K562 (cell line): ENCODE measurements around the gene GGA2. TPM values are rescaled to one million over a fixed set of nuclear protein-coding genes. Genes with fewer than 3 reads are reported as not detected.
A peak's percentile ranks its signal among the peaks of the same experiment; 100 is the strongest.

Experiments
- ATAC-seq: fragments of 200-7000 bp; cut with Tn5 transposase; 3 replicates; pipeline ENCODE4 v1.9.1; 2020; ENCODE audit warnings: moderate library complexity
- BruUV-seq: library from RNA; stranded (reverse); fragments of 400-500 nt; replicated peaks from 2 replicates; lab custom pipeline; 2021; lab: Mats Ljungman, UMichigan
- CTCF ChIA-PET: fragments of 300-600 bp; formaldehyde crosslinking; extraction: SDS; loops from one replicate; lab custom pipeline; 2021; ENCODE audit warnings: low intra/inter-chr PET ratio; lab: Yijun Ruan, JAX
- POLR2A ChIA-PET: fragments of 300-600, 350-650 bp; sonication (Branson Sonifier 250); formaldehyde crosslinking; extraction: SDS; loops from one replicate; lab custom pipeline; 2021; ENCODE audit warnings: antibody characterized with exemption, inconsistent platforms; lab: Yijun Ruan, JAX
- DNase-seq, 4 experiments: peaks; one replicate each; pipeline versions ENCODE4 v3.0.0 to v3.0.0-alpha.2; 2011 to 2018; ENCODE audit warnings: low spot score in 3 of 4, mixed read lengths in 3 of 4; ENCODE audit errors: extremely low read depth in 1 of 4
- FAIRE-seq: peaks from 2 replicates; lab custom pipeline; 2011; peaks lifted over from hg19 to GRCh38; lab: Jason Lieb, UNC
- H2AFZ ChIP-seq: 2 replicates; pipeline ENCODE4 v1.6.0; 2011; ENCODE audit warnings: low read depth, low read length, control low read depth, inconsistent platforms
- H3K27ac ChIP-seq: fragments of 200-600 bp; 3 replicates; pipeline ENCODE4 v1.8.0; 2011; ENCODE audit warnings: low read depth, mild to moderate bottlenecking, control low read depth, inconsistent platforms, low read length, moderate library complexity, mixed read lengths; ENCODE audit errors: extremely low read depth
- H3K27me3 ChIP-seq, 2 experiments: fragments of 300-600 bp in 1 of 2; 2 replicates in 1 of 2; 3 replicates in 1 of 2; pipeline versions ENCODE4 v1.6.0 to v1.8.0; 2011; ENCODE audit warnings: inconsistent platforms in 2 of 2, low read length in 2 of 2, mild to moderate bottlenecking in 1 of 2, mixed read lengths in 1 of 2, moderate library complexity in 1 of 2; ENCODE audit not compliant: control insufficient read depth in 2 of 2, insufficient read depth in 2 of 2
- H3K36me3 ChIP-seq: fragments of 300-600 bp; 3 replicates; pipeline ENCODE4 v1.8.0; 2011; ENCODE audit warnings: mild to moderate bottlenecking, low read length, inconsistent platforms; ENCODE audit not compliant: control insufficient read depth, insufficient read depth
- H3K4me1 ChIP-seq, 2 experiments: fragments of 200-600 bp in 1 of 2; replicated peaks in 1 of 2; 2 replicates in 1 of 2; 3 replicates in 1 of 2; pipeline versions ENCODE4 v1.5.1 to v1.8.0; 2011; ENCODE audit warnings: inconsistent platforms in 2 of 2, low read length in 2 of 2, mild to moderate bottlenecking in 1 of 2, mixed read lengths in 1 of 2, moderate library complexity in 1 of 2; ENCODE audit not compliant: control insufficient read depth in 2 of 2, insufficient read depth in 2 of 2
- H3K4me2 ChIP-seq: 2 replicates; pipeline ENCODE4 v1.6.1; 2011; ENCODE audit warnings: low read length, control low read depth, inconsistent platforms, mixed read lengths; ENCODE audit not compliant: insufficient read depth
- H3K4me3 ChIP-seq: fragments of 200-600 bp; sonication (generic), shearing (Covaris generic); 2 replicates; pipeline ENCODE4 v1.5.1; 2016; ENCODE audit warnings: control low read depth, inconsistent platforms
- H3K79me2 ChIP-seq: fragments of 200-600 bp; 3 replicates; pipeline ENCODE4 v1.8.0; 2011; ENCODE audit warnings: low read length, inconsistent platforms; ENCODE audit not compliant: control insufficient read depth, insufficient read depth
- H3K9ac ChIP-seq, 2 experiments: 2 replicates each; pipeline versions ENCODE4 v1.6.0 to v1.6.1; 2011; ENCODE audit warnings: low read depth in 2 of 2, low read length in 2 of 2, control low read depth in 1 of 2, inconsistent platforms in 1 of 2, mild to moderate bottlenecking in 1 of 2, mixed read lengths in 1 of 2; ENCODE audit not compliant: insufficient read depth in 1 of 2
- H3K9me1 ChIP-seq: one replicate; pipeline ENCODE4 v1.6.0; 2011; ENCODE audit warnings: inconsistent platforms, mild to moderate bottlenecking, low read length, moderate library complexity; ENCODE audit not compliant: control insufficient read depth, insufficient read depth
- H3K9me3 ChIP-seq: replicated peaks from 2 replicates; pipeline ENCODE4 v1.5.1; 2011; ENCODE audit warnings: low read depth, low read length, inconsistent platforms; ENCODE audit not compliant: control insufficient read depth, insufficient read depth
- H4K20me1 ChIP-seq: replicated peaks from 2 replicates; pipeline ENCODE4 v1.6.1; 2011; ENCODE audit warnings: low read length, inconsistent platforms, mixed read lengths; ENCODE audit not compliant: control insufficient read depth, insufficient read depth
- CEBPB ChIP-seq: fragments of 450-650 bp; IDR thresholded peaks from 2 replicates; pipeline ENCODE4 v1.6.1; 2016; ENCODE audit warnings: missing genetic modification characterization, missing compliant biosample characterization
- CEBPG ChIP-seq, 3 experiments: fragments of 200-800 bp in 1 of 3; sonication (Bioruptor generic) in 1 of 3; sonication (generic) in 1 of 3; formaldehyde crosslinking in 1 of 3; IDR thresholded peaks in 2 of 3; conservative IDR thresholded peaks in 1 of 3; 2 replicates each; pipeline versions ENCODE4 v1.6.1 to v1.8.0; 2016 to 2022; ENCODE audit warnings: missing compliant biosample characterization in 2 of 3, missing genetic modification characterization in 2 of 3, mild to moderate bottlenecking in 1 of 3, missing genetic modification reagents in 1 of 3
- ETV6 ChIP-seq, 3 experiments: fragments of 150-350 bp in 1 of 3; sonication (generic) in 1 of 3; formaldehyde crosslinking in 1 of 3; IDR thresholded peaks; 2 replicates each; pipeline versions ENCODE4 v1.6.1 to v1.8.0; 2014 to 2022; ENCODE audit warnings: borderline replicate concordance in 2 of 3, low read depth in 2 of 3, antibody characterized with exemption in 1 of 3, low read length in 1 of 3, mild to moderate bottlenecking in 1 of 3, missing genetic modification reagents in 1 of 3
- HIVEP1 ChIP-seq: fragments of 250-450 bp; sonication (Bioruptor Pico); IDR thresholded peaks from 2 replicates; pipeline ENCODE4 v1.4.0; 2020; ENCODE audit warnings: mild to moderate bottlenecking
- MNT ChIP-seq, 2 experiments: fragments of 450-650 bp; conservative IDR thresholded peaks; 2 replicates each; pipeline ENCODE4 v1.6.1; 2017; ENCODE audit warnings: mild to moderate bottlenecking in 2 of 2, moderate library complexity in 2 of 2
- WGBS: fragments of 100-300 bp; shearing (Covaris generic); methylation state at CpG from one replicate; pipeline ENCODE4 v1.1.6; 2016; ENCODE audit warnings: low coverage, mixed read lengths; ENCODE audit not compliant: insufficient coverage; ENCODE audit errors: missing lambda C conversion rate; 5-methylcytosine and 5-hydroxymethylcytosine counted together
- in situ Hi-C: fragments of 300-500 bp; cut with MboI; formaldehyde crosslinking; loops from 4 replicates; pipeline ENCODE4 v1.15.0; 2018; ENCODE audit warnings: inconsistent platforms, mixed read lengths
- intact Hi-C: fragments of 100-400 bp; cut with micrococcal nuclease; formaldehyde crosslinking; loops from 2 replicates; pipeline ENCODE4 v1.14.2; 2022
- polyA plus RNA-seq, 8 experiments: library from polyadenylated mRNA; depleted of rRNA in 4 of 8; stranded (reverse) in 5 of 8; unstranded in 3 of 8; fragments of >200 nt; fragmentation: Nextera tagmentation in 2 of 8; fragmentation: Illumina TruSeq in 1 of 8; extraction: Ambion mirVana in 2 of 8; extraction: Trizol in 1 of 8; gene quantifications; 2 replicates each; pipeline versions ENCODE4 v1.2.1 to v1.2.3, GENCODE V29; 2011 to 2014; ENCODE audit warnings: inconsistent platforms in 1 of 8, missing spikeins in 1 of 8
- total RNA-seq, 7 experiments: library from RNA; depleted of rRNA in 6 of 7; stranded (reverse); fragments of >200 nt in 6 of 7; fragmentation: Illumina TruSeq in 2 of 7; extraction: Trizol in 2 of 7; gene quantifications; 2 replicates each; pipeline versions ENCODE4 v1.2.1 to v1.2.3, GENCODE V29; 2011 to 2021; ENCODE audit warnings: low replicate concordance in 1 of 7

GGA2 gene
- total and polyA plus RNA-seq, 9 of the 15 experiments (the other 6 are each of a cell fraction or from before 2014, with no cell fraction given) = 11.9 to 133 (median 66.3) TPM

GRCh38 chr16:23552161-23552560, 41.9 kb upstream of the GGA2 start:
- intact Hi-C loops = loop anchor here (10.0 kb wide), 2 partner anchors 117 to 173 kb away; no protein-coding TSS in a partner anchor
- POLR2A ChIA-PET = interaction anchor here (0.6 kb wide), 1 partner anchor 21 kb away, joined by 4 read pairs; no protein-coding TSS in a partner anchor
- in situ Hi-C loops = no loop called here
- H3K27ac ChIP-seq = no peak overlapping the region
- TF ChIP-seq HIVEP1 (CRISPR knock-in tag) (no peak), ETV6 (IDR thresholded peaks at IDR 0.05; ENCODE audit: borderline replicate concordance in 1 of 2, low read depth in 2 of 2, low read length in 1 of 2) (no peak), ETV6 (CRISPR knock-in tag; IDR thresholded peaks at IDR 0.05; ENCODE audit: borderline replicate concordance) (no peak), MNT (conservative IDR thresholded peaks at IDR 0.05) (no peak), CEBPB (tag) (0 out of 2 replicates have a peak, but pooled peaks have one; percentile 7), CEBPG (CRISPR knock-in tag; IDR thresholded peaks at IDR 0.05) (no peak), CEBPG (tag; conservative IDR thresholded peaks at IDR 0.05 in 1 of 2, IDR thresholded peaks at IDR 0.05 in 1 of 2) (0 out of 4 replicates have a peak, but pooled peaks of 1 of the 2 experiments have one; percentile 12)
- TF ChIP-seq, all 486 proteins: peak for 2
- Histone ChIP-seq H3K9me3 (no peaks in the 10 kb centered on the region), H4K20me1 (no peaks in the 10 kb centered on the region), H3K9ac (no peak overlapping the region), H3K4me3 (no peak overlapping the region), H3K79me2 (peaks cover 29% of the 10 kb centered on the region), H3K27me3 (no peaks in the 10 kb centered on the region), H3K4me1 (peaks cover 6% of the 10 kb centered on the region in 2 experiments; a peak in 3 of 5 replicates), H2AFZ (no peak overlapping the region), H3K4me2 (no peak overlapping the region), H3K9me1 (no peaks in the 10 kb centered on the region), H3K36me3 (peaks cover 66% of the 10 kb centered on the region)
- no peak for ATAC-seq
- no peak for FAIRE-seq
- WGBS = 74% methylated on average over 6 of the region's 6 CpGs
- no peak for DNase-seq
- no TSS peak for BruUV-seq
- CTCF ChIA-PET = no interaction called here
